NCI-H1048 (cell line): ENCODE measurements around the gene TMEM151B.
"Not testable (repeated sequence)": the region's sequence is repeated elsewhere in the genome, so short reads cannot be mapped to it uniquely, and the experiment has no call there.

Experiments
- DNase-seq: peaks from one replicate; lab custom pipeline; 2025; lab: John Stamatoyannopoulos, UW

The TMEM151B gene

DNA sequence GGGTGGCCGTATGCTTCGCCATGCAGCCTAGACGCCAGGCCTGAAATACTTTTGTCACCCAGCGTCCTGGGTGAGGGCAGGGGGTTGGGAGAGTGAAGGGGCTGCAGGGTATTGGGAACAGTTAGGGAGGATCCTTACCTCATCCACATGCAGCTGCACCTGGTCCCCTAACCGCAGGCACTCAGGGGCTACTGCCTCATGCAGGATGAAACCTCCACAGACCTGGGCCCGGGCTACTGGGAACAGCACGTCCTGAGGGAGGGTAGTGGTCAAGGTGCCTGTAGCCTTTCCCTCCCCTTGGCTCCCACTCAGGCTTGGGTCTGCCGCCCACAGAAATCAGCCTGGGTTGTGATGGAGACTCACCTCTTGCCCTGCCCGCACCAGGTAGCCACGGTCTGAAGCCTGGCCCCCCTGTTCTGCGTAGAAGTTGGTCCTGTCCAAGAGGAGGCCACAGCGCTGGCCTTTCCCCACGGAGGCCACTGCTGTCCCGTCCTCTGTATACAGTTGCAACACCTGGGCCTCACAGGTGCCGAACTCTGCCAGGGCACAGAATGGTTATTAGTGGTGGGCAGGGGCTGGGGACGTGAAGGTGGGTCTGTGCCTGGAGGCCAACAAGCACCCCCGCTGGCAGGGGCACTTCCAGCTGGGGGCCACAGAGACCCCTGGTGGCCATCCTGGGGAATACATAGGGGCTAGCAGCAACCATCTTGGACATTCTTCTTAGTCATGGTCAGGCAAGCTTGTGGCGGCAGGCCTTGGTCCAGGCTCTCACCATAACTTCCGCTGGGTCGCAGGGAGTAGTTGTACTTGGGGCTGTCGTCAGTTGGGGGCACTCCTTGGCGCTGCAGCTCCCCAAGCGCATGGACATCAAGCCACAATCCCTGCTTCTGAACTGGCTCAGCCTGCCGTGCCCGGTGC, 34.3 kb downstream of the TMEM151B start:
- DNase-seq: no peak

- no peak for DNase-seq
Measured at GRCh38 chr6:44305200-44305725, 35.0 kb downstream of the TMEM151B start.

GRCh38 chr6:44306710-44307109, 36.5 kb downstream of the TMEM151B start:
- DNase-seq: no peak

- DNase-seq: no peak
Measured at GRCh38 chr6:44307217-44307616, 37.0 kb downstream of the TMEM151B start.

- no peak for DNase-seq
Measured at GRCh38 chr6:44309092-44309491, 38.8 kb downstream of the TMEM151B start.

GRCh38 chr6:44309631-44310030, 39.4 kb downstream of the TMEM151B start:
- DNase-seq: no peak

DNA sequence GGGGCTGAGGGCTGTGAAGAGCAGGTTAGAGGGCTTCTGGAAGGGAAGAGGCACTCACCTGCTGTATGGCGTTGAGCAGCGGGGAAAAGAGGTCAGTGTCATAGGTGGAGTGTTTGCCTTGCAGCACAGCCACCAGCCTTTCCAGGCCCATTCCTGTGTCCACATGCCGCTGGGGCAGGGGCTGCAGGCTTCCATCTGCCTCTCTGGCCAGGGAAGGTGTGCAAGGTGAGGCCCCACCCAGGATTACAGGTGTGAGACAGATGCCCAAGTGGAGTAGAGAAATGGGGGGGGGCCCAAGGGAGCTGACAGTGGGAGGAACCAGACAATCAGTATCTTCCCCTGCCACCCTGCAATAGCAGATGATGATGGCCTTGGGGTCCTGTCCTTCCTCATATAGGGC, 40.0 kb downstream of the TMEM151B start:
- DNase-seq: no peak

- DNase-seq: no peak
Measured at GRCh38 chr6:44311304-44311703, 41.1 kb downstream of the TMEM151B start.

DNA sequence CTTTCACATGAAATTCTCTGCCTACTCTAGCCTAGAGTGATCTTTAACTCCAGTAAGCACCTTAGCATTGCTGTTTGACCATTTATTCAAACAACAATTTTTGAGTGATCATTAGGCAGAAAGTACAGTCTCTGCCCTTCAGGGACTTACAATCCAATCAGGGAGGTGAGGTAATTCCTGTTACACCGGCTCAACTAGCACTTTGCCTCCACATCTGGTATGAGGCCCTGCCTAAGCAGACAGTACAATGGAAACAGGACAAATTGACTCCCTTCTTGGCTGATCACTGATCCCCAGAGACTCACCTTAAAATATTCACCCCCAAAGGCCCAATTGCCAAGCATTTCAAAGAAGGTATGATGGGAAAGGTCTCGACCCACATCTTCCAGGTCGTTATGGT, 41.5 kb downstream of the TMEM151B start:
- DNase-seq: no peak

GRCh38 chr6:44312901-44313788, 42.9 kb downstream of the TMEM151B start, which contains the start of gene AARS2:
Gene AARS2, minus strand, starts transcription at chr6:44313347. Its CDS starts 24 bp downstream, at chr6:44313323.
- peak; percentile 69 for DNase-seq

DNA sequence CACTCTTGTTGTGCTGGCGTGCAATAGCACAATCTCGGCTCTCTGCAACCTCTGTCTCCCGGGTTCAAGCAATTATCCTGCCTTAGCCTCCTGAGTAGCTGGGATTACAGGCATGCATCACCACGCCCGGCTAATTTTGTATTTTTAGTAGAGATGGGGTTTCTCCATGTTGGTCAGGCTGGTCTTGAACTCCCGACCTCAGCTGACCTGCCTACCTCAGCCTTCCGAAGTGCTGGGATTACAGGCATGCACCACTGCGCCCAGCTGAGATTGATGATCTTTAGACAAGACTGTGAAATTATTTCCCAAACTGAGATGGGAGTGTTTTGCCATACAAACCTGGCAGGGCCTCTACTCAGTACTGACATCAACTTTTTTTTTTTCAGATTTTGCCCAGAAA, 44.4 kb downstream of the TMEM151B start:
- not testable (repeated sequence) for DNase-seq

DNA sequence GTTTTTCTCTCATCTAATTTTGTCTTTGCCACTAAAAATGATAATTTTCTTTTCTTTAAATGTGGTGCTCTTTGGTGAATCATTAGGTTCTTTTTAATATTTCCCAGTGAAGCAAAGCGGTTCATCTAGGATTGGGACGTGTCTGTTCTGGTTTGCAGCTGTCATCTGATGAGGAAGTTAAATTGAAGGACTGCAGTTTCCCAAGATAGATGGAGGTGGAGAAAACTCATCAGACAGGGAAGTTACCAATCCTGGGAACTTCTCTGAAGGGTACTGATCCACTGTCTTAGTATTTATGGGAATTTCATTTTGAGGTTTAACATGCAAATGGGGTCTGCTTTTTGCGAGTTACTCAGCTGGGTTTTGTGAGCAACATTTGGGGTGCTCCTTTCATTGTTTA, 45.3 kb downstream of the TMEM151B start:
- DNase-seq: no peak

DNA sequence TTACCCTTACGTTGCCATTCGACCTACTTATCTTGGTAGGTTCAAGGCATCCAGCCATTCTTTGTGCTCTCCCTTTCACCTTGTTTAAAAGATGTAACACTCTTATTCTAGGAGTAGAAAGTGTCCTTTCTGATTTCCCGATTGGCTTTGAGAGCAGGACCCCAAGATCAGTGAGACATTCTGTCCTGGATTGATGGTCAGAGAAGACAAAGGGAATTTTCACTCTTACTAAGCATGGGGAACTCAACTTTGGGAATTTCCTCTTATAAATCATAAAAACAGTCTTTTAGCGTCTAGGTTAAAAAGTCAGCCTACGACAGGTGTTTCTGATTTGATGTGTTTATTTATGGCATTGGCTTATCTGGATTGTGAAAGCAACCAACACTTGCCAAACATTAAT, 45.7 kb downstream of the TMEM151B start:
- no peak for DNase-seq

DNA sequence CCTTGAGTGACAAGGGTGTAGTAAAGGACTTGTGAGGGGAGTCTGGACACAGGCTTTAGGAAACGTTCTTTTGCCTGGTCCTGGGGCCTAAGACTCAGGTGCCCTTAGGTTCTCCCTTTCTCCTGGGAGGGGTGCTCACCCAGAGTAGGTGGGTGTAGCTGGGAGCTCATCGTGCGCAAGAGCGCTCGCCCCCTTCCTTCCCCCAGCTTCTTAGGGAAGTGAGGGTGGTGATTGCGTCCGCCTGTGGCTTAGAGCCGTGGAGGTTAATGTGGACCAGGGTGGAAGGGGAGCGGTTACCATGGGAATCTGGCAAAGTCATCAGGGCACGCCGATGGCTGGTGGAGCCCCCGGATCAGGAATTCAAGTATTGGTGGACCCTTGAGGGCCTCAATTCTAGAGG, 46.2 kb downstream of the TMEM151B start:
- DNase-seq: no peak

GRCh38 chr6:44317136-44317631, 46.9 kb downstream of the TMEM151B start:
- DNase-seq: not testable (repeated sequence)

GRCh38 chr6:44321210-44321609, 51.0 kb downstream of the TMEM151B start:
- DNase-seq: no peak

GRCh38 chr6:44327096-44327495, 56.8 kb downstream of the TMEM151B start:
- no peak for DNase-seq

DNA sequence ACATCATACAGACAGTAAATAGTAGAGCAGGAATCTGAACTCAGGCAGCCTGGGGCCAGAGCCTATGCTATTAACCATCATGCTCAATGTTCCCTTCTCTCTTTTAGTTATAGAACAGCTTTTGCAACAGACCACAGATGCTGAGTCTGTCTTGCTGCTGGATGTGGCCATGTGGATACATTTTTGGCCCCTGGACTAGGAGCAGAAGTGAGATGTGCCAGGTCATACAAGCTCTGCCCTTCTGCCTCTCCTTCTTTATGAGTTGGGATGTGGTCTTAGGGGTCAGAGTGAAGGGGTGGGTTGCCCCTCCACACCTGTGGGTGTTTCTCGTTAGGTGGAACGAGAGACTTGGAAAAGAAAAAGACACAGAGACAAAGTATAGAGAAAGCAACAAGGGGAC, 57.5 kb downstream of the TMEM151B start:
- DNase-seq: no peak

DNA sequence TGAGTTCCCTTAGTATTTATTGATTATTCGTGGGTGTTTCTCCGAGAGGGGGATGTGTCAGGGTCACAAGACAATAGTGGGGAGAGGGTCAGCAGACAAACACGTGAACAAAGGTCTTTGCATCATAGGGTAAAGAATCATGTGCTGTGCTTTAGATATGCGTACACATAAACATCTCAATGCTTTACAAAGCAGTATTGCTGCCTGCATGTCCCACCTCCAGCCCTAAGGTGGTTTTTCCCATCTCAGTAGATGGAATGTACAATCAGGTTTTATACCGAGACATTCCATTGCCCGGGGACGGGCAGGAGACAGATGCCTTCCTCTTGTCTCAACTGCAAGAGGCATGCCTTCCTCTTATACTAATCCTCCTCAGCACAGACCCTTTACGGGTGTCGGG, 58.0 kb downstream of the TMEM151B start:
- not testable (repeated sequence) for DNase-seq

DNA sequence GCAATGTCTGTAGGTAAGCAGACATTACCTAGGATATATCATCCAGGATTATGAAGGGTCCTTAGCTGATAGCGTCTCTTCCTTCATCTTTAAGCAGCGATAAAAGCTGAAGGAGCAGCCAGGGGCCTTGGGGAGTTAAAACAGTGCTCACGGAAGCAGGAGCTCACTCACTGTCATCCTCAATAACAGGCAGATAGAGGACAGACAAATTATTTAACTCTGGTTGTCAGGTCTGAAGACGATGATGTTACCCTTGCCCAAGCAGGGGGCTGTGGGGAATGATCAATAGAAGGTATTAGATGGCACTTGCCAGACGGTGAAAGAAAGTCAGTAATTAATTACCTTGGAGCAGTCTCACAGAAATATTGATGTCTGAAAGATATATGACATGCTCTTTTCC, 59.6 kb downstream of the TMEM151B start:
- DNase-seq: no peak

GRCh38 chr6:44332585-44332984, 62.3 kb downstream of the TMEM151B start:
- no peak for DNase-seq

- no peak for DNase-seq
Measured at GRCh38 chr6:44333273-44333919, 63.1 kb downstream of the TMEM151B start.
